Activated CD8-positive, alpha-beta T cell treated with anti-CD3 and anti-CD28 coated beads for 36 hours (primary cell): ENCODE measurements around the gene FGF1. TPM values are rescaled to one million over a fixed set of nuclear protein-coding genes. Genes with fewer than 3 reads are reported as not detected.

Experiments used
- ATAC-seq: fragments of 200-7000 bp; cut with Tn5 transposase; one replicate; pipeline ENCODE4 v1.10.0; 2021; ENCODE audit warnings: mild to moderate bottlenecking, moderate library complexity
- CTCF ChIA-PET: fragments of 350-600 bp; sonication (Branson Sonifier 250); formaldehyde crosslinking; loops from one replicate; lab custom pipeline; 2021; ENCODE audit warnings: antibody characterized with exemption; lab: Charles Lee
- POLR2A ChIA-PET: fragments of 350-600 bp; sonication (Branson Sonifier 250); formaldehyde crosslinking; loops from one replicate; lab custom pipeline; 2021; ENCODE audit warnings: antibody characterized with exemption; lab: Charles Lee
- DNase-seq: peaks from one replicate; pipeline ENCODE4 v3.0.0-alpha.2; 2020
- H3K27ac Mint-ChIP-seq: one replicate; pipeline ENCODE4 v1.8.0; 2021; ENCODE audit warnings: mild to moderate bottlenecking, mixed read lengths
- H3K27me3 Mint-ChIP-seq: one replicate; pipeline ENCODE4 v1.8.0; 2021; ENCODE audit warnings: mixed read lengths
- H3K36me3 Mint-ChIP-seq: one replicate; pipeline ENCODE4 v1.8.0; 2021; ENCODE audit warnings: low read depth, mixed read lengths
- H3K4me1 Mint-ChIP-seq: one replicate; pipeline ENCODE4 v1.8.0; 2021; ENCODE audit warnings: low read depth, mixed read lengths
- H3K4me3 Mint-ChIP-seq: one replicate; pipeline ENCODE4 v1.8.0; 2021; ENCODE audit warnings: mild to moderate bottlenecking, moderate library complexity, mixed read lengths
- H3K9me3 Mint-ChIP-seq: one replicate; pipeline ENCODE4 v1.8.0; 2021; ENCODE audit warnings: mixed read lengths
- CTCF ChIP-seq: fragments of 200-600 bp; IDR thresholded peaks from one replicate; pipeline ENCODE4 v1.8.0; 2022; ENCODE audit warnings: antibody characterized with exemption, mild to moderate bottlenecking
- intact Hi-C: fragments of 100-400 bp; cut with micrococcal nuclease; formaldehyde crosslinking; loops from one replicate; pipeline ENCODE4 v1.10.0; 2022
- total RNA-seq, 2 experiments: library from RNA; stranded (reverse); gene quantifications; one replicate each; pipeline ENCODE4 v1.2.3, GENCODE V29; 2021

FGF1 gene
- total RNA-seq, 2 experiments from 2014 or later: not detected

- no peaks in the 10 kb centered on the region for H3K9me3 Mint-ChIP-seq
- no peak for DNase-seq
- TF ChIP-seq CTCF: no peak
- peaks cover 13% of the 10 kb centered on the region for H3K27me3 Mint-ChIP-seq
- ATAC-seq: no peak
- no peaks in the 10 kb centered on the region for H3K36me3 Mint-ChIP-seq
- no peak overlapping the region for H3K27ac Mint-ChIP-seq
- intact Hi-C loops: no loop called here
- ChIA-PET CTCF (interaction anchor here (1.0 to 7.0 kb wide), 4 partner anchors 13 to 72 kb away, joined by 3 to 72 read pairs (median 10); no protein-coding TSS in a partner anchor), POLR2A (no interaction called here)
- H3K4me3 Mint-ChIP-seq: no peak overlapping the region
- H3K4me1 Mint-ChIP-seq: no peaks in the 10 kb centered on the region
Observed at GRCh38 chr5:142641711-142642110, 44.2 kb downstream of the FGF1 start.

GRCh38 chr5:142640316-142641005, 45.4 kb downstream of the FGF1 start:
- intact Hi-C loops: no loop called here
- Mint-ChIP-seq H3K27me3 (peaks cover 15% of the 10 kb centered on the region), H3K36me3 (no peaks in the 10 kb centered on the region), H3K9me3 (no peaks in the 10 kb centered on the region), H3K4me1 (no peaks in the 10 kb centered on the region), H3K4me3 (no peak overlapping the region), H3K27ac (no peak overlapping the region)
- no peak for TF ChIP-seq CTCF
- ChIA-PET POLR2A (no interaction called here), CTCF (interaction anchor here (2.4 to 7.0 kb wide), 2 partner anchors 14 to 73 kb away, joined by 6 to 72 read pairs; no protein-coding TSS in a partner anchor)
- ATAC-seq (no peak), DNase-seq (no peak)

GRCh38 chr5:142639455-142639854, 46.4 kb downstream of the FGF1 start:
- ChIA-PET CTCF (interaction anchor here (1.4 to 7.0 kb wide), 2 partner anchors 15 to 249 kb away, joined by 3 to 72 read pairs; no protein-coding TSS in a partner anchor), POLR2A (no interaction called here)
- DNase-seq: no peak
- peaks cover 14% of the 10 kb centered on the region for H3K27me3 Mint-ChIP-seq
- TF ChIP-seq CTCF: no peak
- no peak overlapping the region for H3K4me3 Mint-ChIP-seq
- H3K9me3 Mint-ChIP-seq: no peaks in the 10 kb centered on the region
- intact Hi-C loops: no loop called here
- no peaks in the 10 kb centered on the region for H3K4me1 Mint-ChIP-seq
- no peak overlapping the region for H3K27ac Mint-ChIP-seq
- no peaks in the 10 kb centered on the region for H3K36me3 Mint-ChIP-seq
- ATAC-seq: no peak

GRCh38 chr5:142637871-142638270, 48.0 kb downstream of the FGF1 start:
- H3K27me3 Mint-ChIP-seq: peaks cover 14% of the 10 kb centered on the region
- CTCF ChIA-PET: interaction anchor here (0.9 to 2.2 kb wide), 5 partner anchors 18 to 359 kb away, joined by 3 to 12 read pairs (median 3); no protein-coding TSS in a partner anchor
- no peak overlapping the region for H3K27ac Mint-ChIP-seq
- ATAC-seq: no peak
- intact Hi-C loops: no loop called here
- no peak overlapping the region for H3K4me3 Mint-ChIP-seq
- no peaks in the 10 kb centered on the region for H3K4me1 Mint-ChIP-seq
- H3K9me3 Mint-ChIP-seq: no peaks in the 10 kb centered on the region
- H3K36me3 Mint-ChIP-seq: no peaks in the 10 kb centered on the region
- TF ChIP-seq CTCF: no peak
- no peak for DNase-seq
- POLR2A ChIA-PET: interaction anchor here (0.6 kb wide), 1 partner anchor 33 kb away, joined by 3 read pairs; no protein-coding TSS in a partner anchor

- intact Hi-C loops: no loop called here
- Mint-ChIP-seq H3K36me3 (no peaks in the 10 kb centered on the region), H3K27me3 (peaks cover 14% of the 10 kb centered on the region), H3K4me1 (no peaks in the 10 kb centered on the region), H3K4me3 (no peak overlapping the region), H3K9me3 (no peaks in the 10 kb centered on the region), H3K27ac (no peak overlapping the region)
- DNase-seq (no peak), ATAC-seq (no peak)
- CTCF ChIA-PET: interaction anchor here (1.5 to 2.2 kb wide), 3 partner anchors 19 to 76 kb away, joined by 3 to 12 read pairs (median 5); no protein-coding TSS in a partner anchor
- POLR2A ChIA-PET: no interaction called here
- no peak for TF ChIP-seq CTCF
Observed at GRCh38 chr5:142636698-142637324, 49.1 kb downstream of the FGF1 start.
